PC-9 (cell line): Measurements from ENCODE around the gene TMEM51. TPM values are rescaled to one million over a fixed set of nuclear protein-coding genes. Genes with fewer than 3 reads are reported as not detected.
A peak's percentile ranks its signal among the peaks of the same experiment; 100 is the strongest.

Experiments
- BruUV-seq: library from RNA; stranded (reverse); fragments of 400-500 nt; replicated peaks from 2 replicates; lab custom pipeline; 2021; lab: Mats Ljungman, UMichigan
- CTCF ChIA-PET: fragments of 300-600 bp; sonication (Branson Sonifier 250); formaldehyde crosslinking; loops from one replicate; lab custom pipeline; 2022; ENCODE audit warnings: antibody characterized with exemption; lab: Charles Lee
- POLR2A ChIA-PET: fragments of 300-600 bp; sonication (Branson Sonifier 250); formaldehyde crosslinking; loops from one replicate; lab custom pipeline; 2022; ENCODE audit warnings: antibody characterized with exemption; ENCODE audit not compliant: unreplicated experiment; lab: Charles Lee
- DNase-seq, 2 experiments: peaks; one replicate each; pipeline versions ENCODE4 v3.0.0 to v3.0.0-alpha.2; 2015 to 2022; ENCODE audit warnings: mixed read lengths in 1 of 2
- H2AFZ ChIP-seq: fragments of 200-600 bp; sonication (generic); 2 replicates; pipeline ENCODE4 v1.8.1; 2017; ENCODE audit warnings: antibody characterized with exemption
- H3F3A ChIP-seq: fragments of 200-600 bp; sonication (generic); 2 replicates; pipeline ENCODE4 v1.8.1; 2017; ENCODE audit warnings: antibody characterized with exemption, mild to moderate bottlenecking, low read depth; ENCODE audit not compliant: insufficient read depth
- H3K27ac ChIP-seq: fragments of 200-600 bp; sonication (generic); 2 replicates; pipeline ENCODE4 v1.6.1; 2016; ENCODE audit warnings: mixed run types
- H3K27me3 ChIP-seq: fragments of 200-600 bp; sonication (generic); 2 replicates; pipeline ENCODE4 v1.6.1; 2016; ENCODE audit warnings: low read depth, mixed run types; ENCODE audit not compliant: insufficient read depth
- H3K36me3 ChIP-seq: fragments of 200-600 bp; sonication (generic); 2 replicates; pipeline ENCODE4 v1.6.1; 2016; ENCODE audit warnings: low read depth, mixed run types
- H3K4me1 ChIP-seq: fragments of 200-600 bp; sonication (generic); replicated peaks from 2 replicates; pipeline ENCODE4 v1.6.1; 2016; ENCODE audit warnings: mixed run types; ENCODE audit not compliant: insufficient read depth
- H3K4me2 ChIP-seq: fragments of 200-600 bp; sonication (generic); 2 replicates; pipeline ENCODE4 v1.6.1; 2017; ENCODE audit warnings: mixed run types
- H3K4me3 ChIP-seq: fragments of 200-600 bp; sonication (generic); 2 replicates; pipeline ENCODE4 v1.6.1; 2016; ENCODE audit warnings: mixed run types
- H3K79me2 ChIP-seq: fragments of 200-600 bp; sonication (generic); 2 replicates; pipeline ENCODE4 v1.6.1; 2017; ENCODE audit warnings: low read depth, mixed run types
- H3K9me2 ChIP-seq: fragments of 200-600 bp; sonication (generic); 2 replicates; pipeline ENCODE4 v1.8.1; 2017; ENCODE audit warnings: mild to moderate bottlenecking; ENCODE audit not compliant: insufficient read depth
- H3K9me3 ChIP-seq: fragments of 200-600 bp; sonication (generic); 2 replicates; pipeline ENCODE4 v1.8.1; 2016; ENCODE audit warnings: low read depth; ENCODE audit not compliant: insufficient read depth
- H4K20me1 ChIP-seq: fragments of 200-600 bp; sonication (generic); 2 replicates; pipeline ENCODE4 v1.8.1; 2017; ENCODE audit not compliant: insufficient read depth
- CTCF ChIP-seq: fragments of 200-600 bp; sonication (generic); conservative IDR thresholded peaks from 2 replicates; pipeline ENCODE4 v1.6.1; 2017; ENCODE audit warnings: mixed run types, antibody characterized with exemption, mild to moderate bottlenecking, moderate library complexity
- EZH2 ChIP-seq: fragments of 200-600 bp; sonication (generic); IDR thresholded peaks from 2 replicates; pipeline ENCODE4 v1.8.0; 2017; ENCODE audit warnings: antibody characterized with exemption, low read depth
- intact Hi-C: fragments of 100-400 bp; cut with micrococcal nuclease; formaldehyde crosslinking; loops from one replicate; pipeline ENCODE4 v1.10.0; 2022; ENCODE audit not compliant: unreplicated experiment
- total RNA-seq: library from RNA; stranded (reverse); gene quantifications from 2 replicates; pipeline ENCODE4 v1.2.3, GENCODE V29; 2021

TMEM51 gene
- total RNA-seq, 1 experiment from 2014 or later: 11.7 TPM

GRCh38 chr1:15158506-15159165 is 5.1 kb downstream of the TMEM51 start:
- BruUV-seq: no TSS peak

GRCh38 chr1:15159166-15159555 is 5.6 kb downstream of the TMEM51 start:
- Histone ChIP-seq H3K9me2 (no peaks in the 10 kb centered on the region), H3K4me2 (peak overlapping the region; percentile 54), H3K27me3 (no peaks in the 10 kb centered on the region), H2AFZ (no peak overlapping the region), H3K79me2 (peaks cover 32% of the 10 kb centered on the region), H3K4me3 (no peak overlapping the region), H3K36me3 (no peaks in the 10 kb centered on the region), H3K27ac (peak overlapping the region; percentile 48), H4K20me1 (no peaks in the 10 kb centered on the region), H3K4me1 (peaks cover 17% of the 10 kb centered on the region), H3F3A (peaks cover 12% of the 10 kb centered on the region; the same call in 1 of the 2 replicates), H3K9me3 (no peaks in the 10 kb centered on the region)
- TF ChIP-seq EZH2 (no peak), CTCF (no peak)
- DNase-seq: no peak
- BruUV-seq: no TSS peak
- intact Hi-C loops: loop anchor here (10.0 kb wide), 1 partner anchor 366 kb away; the partner anchor contains the start of genes CASP9 and DNAJC16
- POLR2A ChIA-PET: interaction anchor here (0.7 kb wide), 1 partner anchor 69 kb away, joined by 4 read pairs; no protein-coding TSS in a partner anchor
- CTCF ChIA-PET: interaction anchor here (0.5 kb wide), 1 partner anchor 61 kb away, joined by 11 read pairs; no protein-coding TSS in a partner anchor

More at GRCh38 chr1:15158506-15159165, 5.1 kb downstream of the TMEM51 start:
- ChIA-PET POLR2A (interaction anchor here (0.7 kb wide), 1 partner anchor 68 kb away, joined by 4 read pairs; no protein-coding TSS in a partner anchor), CTCF (interaction anchor here (0.5 kb wide), 1 partner anchor 62 kb away, joined by 11 read pairs; no protein-coding TSS in a partner anchor)
- peak in 1 of 2 experiments; percentile 37 for DNase-seq
- H2AFZ ChIP-seq: no peak overlapping the region
- peaks cover 12% of the 10 kb centered on the region; the same call in 1 of the 2 replicates for H3F3A ChIP-seq
- TF ChIP-seq EZH2: no peak
- H3K27ac ChIP-seq: peak overlapping the region; percentile 48
- H3K79me2 ChIP-seq: peaks cover 32% of the 10 kb centered on the region
- peak overlapping the region; percentile 54 for H3K4me2 ChIP-seq
- H3K9me2 ChIP-seq: no peaks in the 10 kb centered on the region
- H3K4me3 ChIP-seq: no peak overlapping the region; the same call in 1 of the 2 replicates
- H3K36me3 ChIP-seq: no peaks in the 10 kb centered on the region
- H3K4me1 ChIP-seq: peaks cover 17% of the 10 kb centered on the region
- H3K27me3 ChIP-seq: no peaks in the 10 kb centered on the region
- no peaks in the 10 kb centered on the region for H4K20me1 ChIP-seq
- no peaks in the 10 kb centered on the region for H3K9me3 ChIP-seq
- intact Hi-C loops: loop anchor here (10.0 kb wide), 1 partner anchor 366 kb away; the partner anchor contains the start of genes CASP9 and DNAJC16

- Histone ChIP-seq H2AFZ (no peak overlapping the region), H4K20me1 (no peaks in the 10 kb centered on the region), H3K4me2 (no peak overlapping the region), H3K4me1 (peaks cover 17% of the 10 kb centered on the region), H3K36me3 (no peaks in the 10 kb centered on the region), H3K27me3 (no peaks in the 10 kb centered on the region), H3K4me3 (no peak overlapping the region), H3K9me3 (no peaks in the 10 kb centered on the region), H3K27ac (no peak overlapping the region), H3K9me2 (no peaks in the 10 kb centered on the region), H3K79me2 (peaks cover 20% of the 10 kb centered on the region), H3F3A (peaks cover 12% of the 10 kb centered on the region; the same call in 1 of the 2 replicates)
- no peak for TF ChIP-seq EZH2
- TF ChIP-seq CTCF: no peak
- CTCF ChIA-PET: interaction anchor here (0.5 kb wide), 1 partner anchor 221 kb away, joined by 7 read pairs; no protein-coding TSS in a partner anchor
- DNase-seq: no peak
- intact Hi-C loops: no loop called here
- no TSS peak for BruUV-seq
- POLR2A ChIA-PET: no interaction called here
Observed at GRCh38 chr1:15160626-15161025, 7.1 kb downstream of the TMEM51 start.
